ENCODE data around the gene CDK14. TPM values are rescaled to one million over a fixed set of nuclear protein-coding genes. Genes with fewer than 3 reads are reported as not detected.

The CDK14 gene
- total RNA-seq, 2 donors from 2014 or later, result 0.49 to 1.7 TPM

GRCh38 chr7:90681336-90682022 lies 85.4 kb downstream of the CDK14 start:
- DNase-seq (no peak), ATAC-seq (replicated peaks in 1 of 2) (no peak)
- Mint-ChIP-seq H3K27me3 (ENCODE audit: low read depth) (peaks cover 6% of the 10 kb centered on the region), H3K27ac (no peak overlapping the region), H3K9me3 (no peaks in the 10 kb centered on the region), H3K4me3 (no peak overlapping the region), H3K4me1 (ENCODE audit: low read depth) (no peaks in the 10 kb centered on the region), H3K36me3 (ENCODE audit: insufficient read depth in 2 of 2) (no peaks in the 10 kb centered on the region)

GRCh38 chr7:90686146-90686545 lies 90.0 kb downstream of the CDK14 start:
- H3K9me3 Mint-ChIP-seq, result no peaks in the 10 kb centered on the region
- H3K27ac Mint-ChIP-seq, result no peak overlapping the region
- no peaks in the 10 kb centered on the region for H3K27me3 Mint-ChIP-seq (ENCODE audit: low read depth)
- H3K36me3 Mint-ChIP-seq (ENCODE audit: insufficient read depth in 2 of 2), result no peaks in the 10 kb centered on the region
- no peak for DNase-seq
- no peaks in the 10 kb centered on the region for H3K4me1 Mint-ChIP-seq (ENCODE audit: low read depth)
- ATAC-seq (replicated peaks in 1 of 2), result no peak
- H3K4me3 Mint-ChIP-seq, result no peak overlapping the region

GRCh38 chr7:90688810-90689209 lies 92.7 kb downstream of the CDK14 start:
- Mint-ChIP-seq H3K36me3 (ENCODE audit: insufficient read depth in 2 of 2) (no peaks in the 10 kb centered on the region), H3K4me1 (ENCODE audit: low read depth) (no peaks in the 10 kb centered on the region), H3K27me3 (ENCODE audit: low read depth) (no peaks in the 10 kb centered on the region), H3K27ac (no peak overlapping the region), H3K4me3 (no peak overlapping the region), H3K9me3 (no peaks in the 10 kb centered on the region)
- no peak for ATAC-seq (replicated peaks in 1 of 2)
- DNase-seq, result no peak

GRCh38 chr7:90689260-90689659 lies 93.1 kb downstream of the CDK14 start:
- Mint-ChIP-seq H3K9me3 (no peaks in the 10 kb centered on the region), H3K4me3 (no peak overlapping the region), H3K27ac (no peak overlapping the region), H3K27me3 (ENCODE audit: low read depth) (no peaks in the 10 kb centered on the region), H3K4me1 (ENCODE audit: low read depth) (no peaks in the 10 kb centered on the region), H3K36me3 (ENCODE audit: insufficient read depth in 2 of 2) (no peaks in the 10 kb centered on the region)
- no peak for ATAC-seq (replicated peaks in 1 of 2)
- no peak for DNase-seq

- Mint-ChIP-seq H3K27ac (no peak overlapping the region), H3K4me1 (ENCODE audit: low read depth) (no peaks in the 10 kb centered on the region), H3K9me3 (no peaks in the 10 kb centered on the region), H3K36me3 (ENCODE audit: insufficient read depth in 2 of 2) (no peaks in the 10 kb centered on the region), H3K27me3 (ENCODE audit: low read depth) (peaks cover 2% of the 10 kb centered on the region), H3K4me3 (no peak overlapping the region)
- no peak for DNase-seq
- no peak for ATAC-seq (replicated peaks in 1 of 2)
These were observed 94.2 kb downstream of the CDK14 start for GRCh38 chr7:90690159-90690858.

- DNase-seq (no peak), ATAC-seq (replicated peaks in 1 of 2) (no peak)
- H3K27me3 Mint-ChIP-seq (ENCODE audit: low read depth), result peaks cover 7% of the 10 kb centered on the region
- no peak overlapping the region for H3K4me3 Mint-ChIP-seq
- no peaks in the 10 kb centered on the region for H3K36me3 Mint-ChIP-seq (ENCODE audit: insufficient read depth in 2 of 2)
- H3K27ac Mint-ChIP-seq, result no peak overlapping the region
- H3K4me1 Mint-ChIP-seq (ENCODE audit: low read depth), result no peaks in the 10 kb centered on the region
- peaks cover 6 to 7% of the 10 kb centered on the region in 2 donors for H3K9me3 Mint-ChIP-seq
These were observed 96.3 kb downstream of the CDK14 start for GRCh38 chr7:90692396-90692795.

GRCh38 chr7:90692947-90693346 lies 96.8 kb downstream of the CDK14 start:
- Mint-ChIP-seq H3K36me3 (ENCODE audit: insufficient read depth in 2 of 2) (no peaks in the 10 kb centered on the region), H3K4me3 (no peak overlapping the region), H3K9me3 (peaks cover 6 to 7% of the 10 kb centered on the region in 2 donors), H3K27me3 (ENCODE audit: low read depth) (peaks cover 7% of the 10 kb centered on the region), H3K4me1 (ENCODE audit: low read depth) (no peaks in the 10 kb centered on the region), H3K27ac (no peak overlapping the region)
- DNase-seq (no peak), ATAC-seq (replicated peaks in 1 of 2) (no peak)

- ATAC-seq (replicated peaks in 1 of 2) (no peak), DNase-seq (no peak)
- Mint-ChIP-seq H3K4me1 (ENCODE audit: low read depth) (no peaks in the 10 kb centered on the region), H3K27ac (no peak overlapping the region), H3K36me3 (ENCODE audit: insufficient read depth in 2 of 2) (no peaks in the 10 kb centered on the region), H3K27me3 (ENCODE audit: low read depth) (peaks cover 7% of the 10 kb centered on the region), H3K9me3 (peaks cover 6 to 7% of the 10 kb centered on the region in 2 donors), H3K4me3 (no peak overlapping the region)
These were observed 97.8 kb downstream of the CDK14 start for GRCh38 chr7:90693939-90694338.

- H3K27me3 Mint-ChIP-seq (ENCODE audit: low read depth), result peaks cover 7% of the 10 kb centered on the region
- no peak overlapping the region for H3K4me3 Mint-ChIP-seq
- H3K36me3 Mint-ChIP-seq (ENCODE audit: insufficient read depth in 2 of 2), result no peaks in the 10 kb centered on the region
- DNase-seq (no peak), ATAC-seq (replicated peaks in 1 of 2) (no peak)
- H3K4me1 Mint-ChIP-seq (ENCODE audit: low read depth), result peaks cover 4% of the 10 kb centered on the region
- no peak overlapping the region for H3K27ac Mint-ChIP-seq
- peaks cover 6 to 7% of the 10 kb centered on the region in 2 donors for H3K9me3 Mint-ChIP-seq
These were observed 102.5 kb downstream of the CDK14 start for GRCh38 chr7:90698616-90699015.

GRCh38 chr7:90701021-90701420 lies 104.9 kb downstream of the CDK14 start:
- Mint-ChIP-seq H3K4me3 (peak overlapping the region in 1 of 2 donors; percentile 45), H3K4me1 (ENCODE audit: low read depth) (peaks cover 4% of the 10 kb centered on the region), H3K27ac (no peak overlapping the region), H3K9me3 (peaks cover 4% of the 10 kb centered on the region in 2 donors), H3K27me3 (ENCODE audit: low read depth) (no peaks in the 10 kb centered on the region), H3K36me3 (ENCODE audit: insufficient read depth in 2 of 2) (no peaks in the 10 kb centered on the region)
- ATAC-seq (replicated peaks in 1 of 2), result no peak
- no peak for DNase-seq

GRCh38 chr7:90701771-90702170 lies 105.7 kb downstream of the CDK14 start:
- no peaks in the 10 kb centered on the region for H3K27me3 Mint-ChIP-seq (ENCODE audit: low read depth)
- no peak overlapping the region for H3K4me3 Mint-ChIP-seq
- H3K36me3 Mint-ChIP-seq (ENCODE audit: insufficient read depth in 2 of 2), result no peaks in the 10 kb centered on the region
- H3K9me3 Mint-ChIP-seq, result peaks cover under 1 to 2% of the 10 kb centered on the region in 2 donors
- no peak for ATAC-seq (replicated peaks in 1 of 2)
- no peak for DNase-seq
- no peak overlapping the region for H3K27ac Mint-ChIP-seq
- H3K4me1 Mint-ChIP-seq (ENCODE audit: low read depth), result peaks cover 4% of the 10 kb centered on the region

- ATAC-seq (replicated peaks in 1 of 2) (no peak), DNase-seq (no peak)
- H3K36me3 Mint-ChIP-seq (ENCODE audit: insufficient read depth in 2 of 2), result no peaks in the 10 kb centered on the region
- H3K27me3 Mint-ChIP-seq (ENCODE audit: low read depth), result peaks cover 7% of the 10 kb centered on the region
- no peaks in the 10 kb centered on the region for H3K9me3 Mint-ChIP-seq
- H3K4me1 Mint-ChIP-seq (ENCODE audit: low read depth), result peaks cover 4% of the 10 kb centered on the region
- no peak overlapping the region for H3K27ac Mint-ChIP-seq
- H3K4me3 Mint-ChIP-seq, result no peak overlapping the region
These were observed 109.4 kb downstream of the CDK14 start for GRCh38 chr7:90705391-90706071.

- no peaks in the 10 kb centered on the region for H3K4me1 Mint-ChIP-seq (ENCODE audit: low read depth)
- no peak for DNase-seq
- no peak overlapping the region for H3K4me3 Mint-ChIP-seq
- ATAC-seq (replicated peaks in 1 of 2), result no peak
- H3K27me3 Mint-ChIP-seq (ENCODE audit: low read depth), result peaks cover 7% of the 10 kb centered on the region
- H3K9me3 Mint-ChIP-seq, result no peaks in the 10 kb centered on the region
- no peaks in the 10 kb centered on the region for H3K36me3 Mint-ChIP-seq (ENCODE audit: insufficient read depth in 2 of 2)
- no peak overlapping the region for H3K27ac Mint-ChIP-seq
These were observed 110.1 kb downstream of the CDK14 start for GRCh38 chr7:90706072-90706716.
